ENCODE data around the gene CCDC74A.
"Not testable (repeated sequence)": the region's sequence is repeated elsewhere in the genome, so short reads cannot be mapped to it uniquely, and the experiment has no call there.

The CCDC74A gene

DNA sequence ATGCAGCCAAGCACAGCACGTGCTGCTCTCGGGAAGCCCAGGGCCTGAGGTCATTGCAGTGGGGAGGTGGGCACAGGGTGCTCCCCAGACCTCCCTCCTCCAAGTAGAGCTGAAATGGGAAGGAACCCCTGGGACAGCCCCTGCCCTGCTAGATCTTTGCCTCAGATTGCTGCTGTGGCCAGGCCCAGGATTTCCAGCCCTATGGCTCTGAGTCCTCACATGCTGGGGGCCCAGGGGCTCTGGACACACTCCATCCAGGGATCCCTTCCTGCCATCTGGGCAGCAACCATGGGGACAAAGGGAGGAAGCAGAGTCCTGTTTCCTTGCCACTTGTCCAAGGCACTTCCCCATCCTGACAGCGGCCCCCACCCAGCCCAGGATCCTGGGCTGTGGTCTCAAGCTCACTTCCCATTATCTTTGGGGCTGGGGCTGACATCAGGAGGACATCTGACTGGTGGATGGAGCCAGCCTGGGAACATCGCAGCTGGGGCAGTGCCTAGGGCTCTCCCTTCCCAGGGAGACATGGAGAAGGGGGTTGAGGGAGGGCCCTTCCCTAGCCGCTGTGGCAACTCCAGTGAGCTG is 2.3 kb downstream of the CCDC74A start:
- not testable (repeated sequence) for DNase-seq

DNA sequence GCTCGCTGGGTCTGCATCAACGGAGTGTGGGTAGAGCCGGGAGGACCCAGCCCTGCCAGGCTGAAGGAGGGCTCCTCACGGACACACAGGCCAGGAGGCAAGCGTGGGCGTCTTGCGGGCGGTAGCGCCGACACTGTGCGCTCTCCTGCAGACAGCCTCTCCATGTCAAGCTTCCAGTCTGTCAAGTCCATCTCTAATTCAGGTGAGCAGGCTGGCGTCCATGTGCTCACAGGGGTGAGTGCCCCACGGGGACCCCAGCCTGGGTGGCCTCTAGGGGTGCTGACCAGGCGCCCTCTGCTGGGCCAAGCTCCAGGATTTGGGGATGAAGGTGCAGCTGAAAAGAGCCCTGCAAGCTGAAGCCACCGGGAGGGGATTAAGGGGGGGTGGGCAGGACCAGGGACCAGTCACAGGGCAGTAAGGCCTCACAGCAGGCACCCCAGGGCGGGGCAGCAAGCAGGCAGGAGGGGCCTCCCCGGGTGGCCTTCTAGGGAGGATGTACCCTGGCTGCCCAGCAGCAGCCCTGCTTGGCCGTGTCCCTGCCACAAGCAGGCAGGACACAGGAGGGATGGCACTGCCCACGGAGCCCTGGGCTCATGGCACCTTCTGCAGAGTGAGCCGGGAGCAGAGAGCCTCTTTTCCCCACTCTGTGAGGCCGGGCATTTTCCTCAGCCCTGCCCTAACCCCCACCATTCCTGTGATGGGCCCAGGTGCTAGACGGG is 3.1 kb downstream of the CCDC74A start:
- not testable (repeated sequence) for DNase-seq

DNA sequence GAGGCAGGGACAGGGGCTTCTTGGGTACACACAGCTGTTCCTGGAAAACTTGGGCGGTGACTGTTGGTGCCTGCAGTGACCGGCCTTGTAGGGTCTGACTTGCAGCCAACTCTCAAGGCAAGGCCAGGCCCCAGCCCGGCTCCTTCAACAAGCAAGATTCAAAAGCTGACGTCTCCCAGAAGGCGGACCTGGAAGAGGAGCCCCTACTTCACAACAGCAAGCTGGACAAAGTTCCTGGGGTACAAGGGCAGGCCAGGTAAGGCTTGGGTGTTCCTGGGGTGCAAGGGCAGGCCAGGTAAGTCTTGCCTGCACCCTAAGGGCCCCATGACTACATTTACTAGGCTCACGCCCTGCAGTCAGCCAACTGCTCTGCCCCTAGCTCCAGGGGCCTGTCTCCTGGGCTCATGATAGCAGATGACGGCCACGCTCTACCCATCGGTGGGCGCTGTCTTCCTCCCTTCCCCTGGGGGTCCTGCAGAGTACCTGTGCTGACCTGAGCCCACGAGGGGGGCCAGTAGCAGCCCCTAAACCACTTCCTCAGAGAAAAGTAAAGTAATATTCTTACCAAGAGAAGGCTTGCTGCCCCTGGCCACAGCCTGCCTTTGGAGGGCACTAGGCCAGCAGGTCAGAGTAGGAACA is 4.0 kb downstream of the CCDC74A start:
- DNase-seq = not testable (repeated sequence)

DNA sequence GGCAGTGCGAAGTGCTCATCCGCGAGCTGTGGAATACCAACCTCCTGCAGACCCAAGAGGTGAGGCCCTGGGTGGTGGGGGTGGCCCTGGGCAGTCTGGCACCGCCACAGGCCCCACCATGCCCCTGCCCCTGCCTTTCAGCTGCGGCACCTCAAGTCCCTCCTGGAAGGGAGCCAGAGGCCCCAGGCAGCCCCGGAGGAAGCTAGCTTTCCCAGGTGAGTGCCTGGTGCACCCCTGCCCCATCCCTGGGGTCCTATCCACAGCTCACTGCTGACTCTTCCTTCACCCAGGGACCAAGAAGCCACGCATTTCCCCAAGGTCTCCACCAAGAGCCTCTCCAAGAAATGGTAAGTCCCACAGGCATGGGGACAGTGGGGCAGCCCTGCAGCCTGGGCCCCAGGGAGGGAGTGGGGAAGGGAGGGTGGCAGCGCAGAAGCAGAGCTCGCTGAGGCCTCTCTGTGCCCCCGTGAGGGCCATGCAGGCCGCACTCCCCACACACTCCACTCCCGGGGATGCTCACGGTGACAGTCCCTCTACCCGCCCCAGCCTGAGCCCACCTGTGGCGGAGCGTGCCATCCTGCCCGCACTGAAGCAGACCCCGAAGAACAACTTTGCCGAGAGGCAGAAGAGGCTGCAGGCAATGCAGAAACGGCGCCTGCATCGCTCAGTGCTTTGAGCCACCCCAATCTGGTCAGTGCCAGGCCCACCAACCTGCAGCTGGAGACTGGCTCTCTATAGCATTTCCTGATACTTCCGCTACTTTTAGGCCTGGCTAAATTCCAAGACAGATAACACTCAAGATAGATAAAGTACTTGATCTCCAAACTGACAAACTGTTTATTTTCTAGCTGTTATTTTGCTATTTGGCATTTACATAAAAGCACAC is 5.3 kb downstream of the CCDC74A start:
- not testable (repeated sequence) for DNase-seq

DNA sequence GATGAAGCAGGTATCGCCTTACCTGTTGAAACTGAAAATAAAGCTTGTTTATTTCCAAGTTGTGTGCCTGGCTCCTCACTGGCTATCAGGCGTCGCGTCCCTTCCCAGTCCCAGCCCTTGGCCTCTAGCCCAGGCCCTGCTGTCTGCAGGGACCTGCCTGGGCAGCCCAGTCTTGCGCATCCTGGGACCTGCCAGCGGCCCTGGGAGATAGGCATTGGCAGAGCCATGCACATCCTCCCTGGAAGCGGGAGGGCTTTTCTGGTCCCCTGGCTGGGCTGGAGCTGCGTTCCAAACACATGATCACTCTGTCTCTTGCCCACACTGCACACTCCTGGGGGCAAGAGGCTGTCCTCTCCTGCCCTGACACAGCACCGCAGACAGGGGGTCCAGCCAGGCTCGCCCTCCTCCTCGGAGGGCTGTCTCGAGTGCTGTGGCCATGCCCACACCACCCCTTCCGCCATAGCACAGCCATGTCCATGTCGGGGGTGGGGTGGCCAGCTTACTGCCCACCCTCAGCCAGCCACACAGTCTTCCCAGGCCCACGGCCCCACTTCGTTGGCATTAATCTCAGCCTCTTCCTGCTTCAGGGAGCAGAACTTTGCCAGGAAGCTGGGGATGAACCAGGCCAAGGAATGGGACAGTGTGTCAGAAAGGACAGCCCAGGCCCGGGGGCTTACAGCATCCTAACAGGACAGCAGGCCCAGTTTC is 6.1 kb downstream of the CCDC74A start:
- DNase-seq = not testable (repeated sequence)

DNA sequence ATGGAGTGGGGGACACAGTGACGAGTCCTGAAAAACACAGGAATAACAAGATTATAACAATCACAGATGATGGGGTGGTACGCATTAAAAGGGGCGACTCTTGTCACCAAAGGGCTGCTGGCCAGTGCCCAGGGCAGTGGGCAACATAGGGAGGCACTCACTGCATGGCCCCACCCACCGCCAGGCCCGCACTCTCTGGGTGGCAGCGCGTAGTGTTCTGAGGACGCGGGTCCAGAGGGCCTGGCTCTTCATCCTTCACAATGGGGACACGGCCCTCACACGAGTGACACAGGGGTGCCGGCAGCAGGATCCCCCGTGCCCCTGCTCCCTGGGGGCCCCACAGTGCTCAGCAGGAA is 6.6 kb downstream of the CCDC74A start:
- DNase-seq = not testable (repeated sequence)

DNA sequence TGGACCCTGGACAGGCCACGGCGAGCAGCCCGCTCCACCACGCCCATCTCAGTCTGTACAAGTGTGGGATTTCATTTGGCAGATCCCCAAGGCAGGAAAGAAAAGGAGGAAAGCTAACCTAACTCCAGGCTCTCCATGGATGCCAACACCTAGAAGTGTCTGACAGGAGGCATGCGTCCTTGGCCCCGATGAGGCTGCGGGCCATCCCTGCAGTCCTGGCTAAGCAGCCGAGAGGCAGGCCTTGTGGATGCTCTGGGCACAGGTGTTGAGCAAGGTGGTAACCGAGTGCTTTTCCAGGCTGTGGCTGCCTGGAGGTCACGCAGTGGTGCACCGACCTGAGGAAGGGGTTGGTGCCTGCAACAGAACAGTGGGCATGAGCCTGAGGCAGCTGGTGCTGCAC is 7.3 kb downstream of the CCDC74A start:
- DNase-seq = not testable (repeated sequence)

DNA sequence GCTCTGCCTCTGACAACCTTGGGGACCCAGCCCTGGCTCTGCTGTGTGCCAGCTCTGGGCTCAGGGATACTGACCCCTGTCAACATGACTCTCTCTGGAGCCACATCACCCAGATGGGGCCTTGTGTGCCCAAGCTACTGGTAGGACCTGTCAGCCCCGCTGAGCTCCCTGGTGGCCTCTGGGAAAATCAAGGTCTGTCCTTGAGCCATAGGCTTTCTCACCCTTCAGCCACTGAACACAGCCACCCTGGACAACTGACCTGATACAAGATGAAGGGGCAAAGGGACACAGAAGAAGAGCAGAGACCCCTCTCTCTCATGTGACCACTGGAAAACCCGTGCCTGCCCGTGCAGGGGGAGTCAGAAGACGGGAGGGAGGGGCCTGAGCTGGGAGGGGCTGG is 7.8 kb downstream of the CCDC74A start:
- no peak for DNase-seq

DNA sequence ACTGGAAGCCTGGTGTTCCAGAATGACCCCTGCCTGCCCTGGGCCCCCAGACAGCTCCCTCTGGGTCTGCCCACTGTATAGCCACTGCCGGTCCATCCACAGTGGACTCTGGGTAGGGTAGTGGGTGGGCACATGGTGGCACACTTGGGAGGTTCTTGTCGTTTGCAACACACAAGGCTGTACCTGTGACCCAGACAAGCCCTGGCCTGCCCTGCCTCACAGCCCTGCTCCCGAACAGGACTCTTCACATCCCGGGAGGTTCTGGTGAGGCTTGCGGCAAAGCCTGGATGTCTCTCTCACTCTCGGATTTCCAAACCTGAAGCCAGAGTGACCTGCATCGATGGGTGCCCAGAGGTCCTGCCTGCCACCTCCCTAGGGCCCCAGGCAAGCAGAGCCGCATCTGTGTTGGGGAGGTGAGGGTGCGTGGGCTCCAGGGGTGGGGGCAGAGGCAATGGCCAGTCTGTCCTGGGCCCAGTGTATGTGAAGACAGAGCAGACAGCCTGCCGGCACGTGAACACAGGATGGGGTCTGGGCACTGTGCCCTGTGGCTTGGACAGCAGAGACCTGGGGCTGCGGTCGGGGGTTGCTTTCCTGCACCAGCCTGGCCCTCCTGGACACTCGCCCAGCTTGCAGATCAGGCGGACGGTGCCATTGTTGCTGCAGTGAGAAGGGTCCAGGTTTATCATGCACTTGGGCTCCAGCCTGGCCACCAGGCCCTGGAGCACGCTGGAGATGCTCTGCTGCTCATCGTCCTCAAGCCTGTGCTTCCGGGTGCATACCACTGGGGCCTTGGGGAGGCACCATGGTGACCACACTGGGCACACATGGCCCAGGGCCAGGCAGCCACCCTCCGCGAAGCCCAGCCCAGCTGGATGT is 8.5 kb downstream of the CCDC74A start:
- DNase-seq = not testable (repeated sequence)

DNA sequence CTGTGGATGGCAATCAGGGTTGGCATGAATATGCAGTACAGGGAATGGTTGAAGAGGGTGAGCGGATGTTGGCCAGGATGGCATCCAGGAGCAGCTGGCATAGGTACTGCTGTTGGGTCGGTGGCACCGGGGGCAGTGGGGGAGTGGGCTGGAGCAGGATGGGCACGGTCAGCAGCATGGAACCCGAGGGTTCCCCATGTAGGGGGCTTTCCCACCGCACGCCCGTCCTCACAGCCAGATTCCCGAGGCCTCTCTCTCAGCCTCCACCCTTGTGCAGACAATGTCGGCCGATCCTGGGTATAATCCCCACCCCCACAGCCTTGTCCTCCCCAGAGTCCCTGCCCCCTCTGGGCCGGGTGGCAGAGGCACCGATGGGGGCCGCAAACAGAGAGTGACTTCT is 9.2 kb downstream of the CCDC74A start:
- not testable (repeated sequence) for DNase-seq

DNA sequence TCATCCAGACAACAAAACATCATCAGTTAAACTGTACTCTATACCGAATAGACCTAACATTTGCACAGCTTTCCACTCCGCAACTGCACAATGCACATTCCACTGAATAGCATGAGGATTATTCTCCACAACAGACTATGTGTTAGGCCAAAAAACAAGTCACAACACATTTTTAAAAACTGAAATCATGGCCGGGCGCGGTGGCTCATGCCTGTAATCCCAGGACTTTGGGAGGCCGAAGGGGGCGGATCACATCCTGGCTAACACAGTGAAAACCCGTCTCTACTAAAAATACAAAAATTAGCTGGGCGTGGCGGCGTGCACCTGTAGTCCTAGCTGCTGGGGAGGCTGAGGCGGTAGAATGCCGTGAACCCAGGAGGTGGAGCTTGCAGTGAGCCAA is 11.2 kb downstream of the CCDC74A start:
- DNase-seq = not testable (repeated sequence)

DNA sequence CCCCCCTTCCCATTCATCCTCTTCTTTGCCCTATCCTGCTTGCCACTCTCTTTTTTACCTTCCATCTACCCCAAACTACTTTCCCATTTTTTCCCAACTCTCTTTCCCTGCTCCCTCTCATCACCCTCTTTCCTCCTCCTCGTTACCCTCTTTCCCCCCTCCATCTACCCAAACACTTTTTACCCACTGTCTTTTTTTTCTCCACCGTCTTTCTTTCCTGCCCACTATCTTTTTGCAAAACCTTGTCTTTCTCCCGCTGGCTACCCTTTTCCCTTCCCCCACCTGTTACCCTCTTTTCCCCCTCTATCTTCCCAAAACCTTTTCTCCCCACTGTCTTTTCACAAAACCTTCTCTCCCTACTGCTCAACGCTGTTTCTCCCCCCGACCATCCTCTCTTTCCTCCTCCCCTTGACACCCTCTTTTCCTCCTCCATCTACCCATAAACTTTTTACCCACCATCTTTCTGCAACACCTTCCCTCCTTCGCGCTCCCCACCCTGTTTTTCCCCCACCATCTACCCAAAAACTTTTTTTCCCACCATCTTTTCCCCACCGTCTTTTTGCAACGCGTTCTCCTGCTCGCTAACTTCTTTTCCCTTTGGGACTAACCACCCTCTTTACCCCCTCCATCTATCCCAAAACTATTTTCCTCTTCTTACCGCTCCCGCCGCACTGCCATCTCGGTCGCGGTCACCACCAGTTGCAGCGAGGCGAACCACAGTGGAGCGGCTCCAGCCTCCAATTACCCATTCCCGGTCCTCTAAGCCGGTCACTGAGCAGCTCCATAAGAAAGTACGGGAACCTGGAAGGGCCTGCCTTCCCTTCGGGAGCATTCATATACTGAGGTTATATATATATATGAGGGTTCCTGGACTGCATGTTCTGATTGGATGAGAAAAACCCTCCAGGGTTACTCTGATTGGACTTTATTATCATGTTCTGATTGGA is 15.0 kb downstream of the CCDC74A start:
- no peak for DNase-seq

DNA sequence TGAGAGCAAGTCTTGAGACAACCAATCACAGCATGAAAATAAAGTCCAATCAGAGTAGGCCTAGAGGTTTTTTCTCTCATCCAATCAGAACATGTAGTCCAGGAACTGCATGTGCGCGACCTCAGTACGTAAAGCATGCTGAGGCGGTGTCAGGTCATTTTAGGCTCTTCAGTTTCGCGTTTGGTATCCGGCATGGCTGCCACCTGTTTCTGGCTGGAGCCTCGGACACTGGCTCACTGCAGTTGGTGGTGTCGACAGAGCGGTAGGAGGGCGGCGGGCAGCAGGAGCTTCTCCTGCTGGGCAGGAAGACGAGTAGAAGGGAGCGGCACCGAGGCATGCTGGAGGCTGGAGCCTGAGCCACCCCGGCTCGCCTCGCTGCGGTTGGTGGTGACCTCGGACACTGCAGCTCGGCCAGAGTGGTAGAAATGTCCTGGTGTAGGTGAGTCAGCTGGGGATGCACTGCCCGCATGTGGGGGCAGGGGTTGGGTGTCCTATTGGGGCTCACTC is 15.8 kb downstream of the CCDC74A start:
- DNase-seq = no peak

DNA sequence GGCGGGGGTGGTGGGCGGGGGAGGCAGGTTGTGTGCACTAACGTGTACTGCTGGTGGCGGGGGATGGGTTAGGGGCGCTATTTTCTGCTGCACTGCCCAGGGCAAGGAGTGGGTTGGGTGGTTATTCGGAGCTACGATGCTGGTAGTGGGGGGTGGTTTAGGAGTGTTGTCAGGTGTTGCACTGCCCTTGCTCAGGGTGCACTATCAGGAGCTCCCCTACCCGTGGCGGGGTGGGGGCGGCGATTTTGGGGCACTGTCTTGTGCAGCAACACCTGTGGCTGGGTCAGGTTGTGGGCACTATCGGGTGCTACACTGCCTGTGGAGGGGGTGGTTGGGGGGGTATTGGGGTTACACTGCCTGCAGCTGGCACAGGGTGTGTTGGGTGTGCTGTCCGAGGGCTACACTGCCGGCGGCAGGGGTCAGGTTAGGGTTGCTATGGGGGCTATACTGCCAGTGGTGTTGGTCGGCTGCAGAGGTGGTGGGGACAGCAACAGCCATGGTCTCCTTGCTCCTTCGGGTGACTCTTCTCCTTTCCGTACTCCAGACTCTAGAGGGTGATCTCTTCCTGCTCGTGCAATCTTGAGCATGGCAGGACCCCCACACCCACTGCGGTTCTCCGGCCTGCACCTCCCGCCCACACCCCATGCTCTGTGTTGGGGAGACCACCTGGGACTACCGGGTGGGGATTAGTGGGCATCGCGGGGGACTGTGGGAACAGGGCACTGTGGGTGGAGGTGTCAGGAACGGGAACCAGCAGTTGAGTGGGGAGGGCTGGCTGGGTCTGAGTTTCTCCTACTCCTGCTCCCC is 16.5 kb downstream of the CCDC74A start:
- DNase-seq = not testable (repeated sequence)

DNA sequence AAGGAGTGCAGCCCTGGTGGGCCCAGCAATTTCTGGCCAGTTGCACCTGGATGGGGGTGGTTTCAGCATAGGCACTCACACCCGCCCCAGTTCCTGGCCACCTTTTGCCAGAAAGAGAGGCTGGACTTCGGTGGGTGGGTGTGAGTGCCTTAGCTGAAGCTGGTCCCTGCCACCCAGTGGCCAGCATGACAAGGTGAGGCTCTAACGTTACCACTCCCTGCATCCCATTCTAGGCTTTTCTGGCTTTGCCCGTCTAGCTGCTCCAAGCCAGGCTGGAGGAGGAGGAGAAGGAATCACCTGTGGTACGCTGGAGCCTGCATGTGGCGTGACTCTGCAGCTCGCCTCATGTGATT is 17.1 kb downstream of the CCDC74A start:
- DNase-seq = not testable (repeated sequence)

DNA sequence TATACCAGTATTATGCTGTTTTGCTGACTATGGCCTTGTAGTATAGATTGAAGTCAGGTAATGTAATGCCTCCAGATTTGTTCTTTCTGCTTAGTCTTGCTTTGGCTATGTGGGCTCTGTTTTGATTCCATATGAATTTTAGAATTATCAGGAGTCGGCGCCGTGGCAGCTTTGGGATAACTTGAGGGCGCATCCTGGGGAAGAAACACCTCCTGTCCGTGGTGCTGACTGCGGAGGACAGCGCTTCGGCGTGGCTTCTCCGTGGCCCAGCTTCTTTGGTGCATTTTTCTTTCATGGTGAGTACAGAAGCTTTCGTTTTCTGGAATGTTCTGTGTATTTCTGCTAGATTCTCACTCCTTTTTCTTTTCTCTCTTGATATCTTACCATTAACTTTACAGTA is 25.2 kb downstream of the CCDC74A start:
- no peak for DNase-seq

DNA sequence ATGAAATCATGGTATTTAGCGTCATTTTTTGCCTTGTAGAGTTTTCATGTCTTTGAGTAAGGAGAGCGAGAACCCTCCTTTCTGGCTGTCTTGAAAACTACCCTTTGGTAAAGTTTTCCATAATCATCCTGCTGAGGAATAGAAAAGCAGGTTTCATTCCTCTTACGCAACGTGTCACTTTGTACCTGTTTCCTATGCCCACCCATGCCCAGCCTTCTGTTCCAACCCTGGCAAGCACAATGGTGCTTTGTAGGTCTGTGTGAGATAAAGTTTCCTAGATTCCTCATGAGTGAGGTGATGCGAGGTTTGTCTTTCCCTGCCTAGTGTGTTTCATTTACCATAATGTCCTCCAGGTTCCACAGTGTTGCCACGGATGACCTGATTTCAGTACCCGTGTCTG is 29.3 kb downstream of the CCDC74A start:
- DNase-seq = no peak

DNA sequence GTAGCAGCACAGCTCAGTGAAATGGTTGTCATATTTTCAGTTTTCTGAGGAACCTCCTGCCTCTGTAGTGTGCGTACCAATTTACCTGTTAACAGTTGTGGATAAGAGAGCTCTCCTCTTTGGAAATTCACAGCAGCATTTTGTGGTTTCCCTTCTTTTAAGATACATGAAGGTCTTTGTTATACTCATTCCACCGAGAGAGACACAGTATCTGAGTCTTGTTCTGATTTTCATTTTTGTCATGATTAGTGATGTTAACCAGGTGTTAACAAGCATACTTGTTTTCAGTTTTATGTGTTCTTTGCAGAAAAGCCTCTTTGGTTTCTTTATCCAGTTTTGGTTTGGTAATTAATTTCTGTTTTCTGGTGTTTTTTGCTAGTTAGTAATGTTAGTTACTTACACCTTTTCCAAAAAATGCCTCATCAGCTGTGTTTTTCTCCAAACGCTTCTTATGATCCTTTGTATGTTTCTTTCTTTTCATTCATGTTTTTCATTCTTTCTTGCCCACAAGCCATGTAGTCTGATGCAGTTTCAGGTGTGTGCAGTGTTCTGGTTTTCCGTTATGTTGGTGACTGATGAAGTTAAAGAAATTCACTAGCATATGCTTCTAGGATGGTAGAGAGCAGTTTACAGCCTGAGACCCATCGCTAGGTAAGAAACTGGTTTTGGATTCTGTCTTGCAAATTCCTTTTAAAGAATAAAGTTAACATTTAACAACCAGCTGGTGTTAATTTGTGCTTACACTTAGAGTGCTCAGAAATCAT is 30.1 kb downstream of the CCDC74A start:
- no peak for DNase-seq

DNA sequence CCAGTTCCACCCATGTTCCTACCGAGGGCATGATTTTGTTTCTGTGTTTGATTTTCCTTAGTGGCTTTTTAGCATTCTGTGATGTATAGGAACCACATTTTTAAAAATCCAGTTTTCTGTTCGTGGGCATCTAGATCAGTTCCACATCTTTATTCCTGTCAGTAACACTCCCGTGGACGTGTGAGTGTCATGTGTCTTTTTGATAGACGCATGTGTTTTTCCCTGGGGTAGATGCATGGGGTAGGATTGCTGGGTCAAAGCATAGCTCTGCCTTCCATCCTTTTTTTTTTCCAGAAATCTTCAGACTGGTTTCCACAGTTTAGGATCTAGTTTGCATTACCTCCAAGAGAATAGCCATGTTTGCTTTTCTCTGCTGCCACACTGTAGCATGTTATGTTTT is 38.7 kb downstream of the CCDC74A start:
- DNase-seq = no peak

Measured in fibroblast of upper back skin (primary cell).